Loucy (cell line): ENCODE measurements around the gene KREMEN1.

Source experiments
- H2AFZ ChIP-seq: fragments of 200-600 bp; sonication (generic); 2 replicates; pipeline ENCODE4 v1.6.0; 2016; ENCODE audit warnings: antibody characterized with exemption, mild to moderate bottlenecking, low read length, moderate library complexity
- H3F3A ChIP-seq: fragments of 200-600 bp; 2 replicates; pipeline ENCODE4 v1.6.0; 2016; ENCODE audit warnings: antibody characterized with exemption, low read depth, mild to moderate bottlenecking
- H3K27me3 ChIP-seq: fragments of 200-600 bp; sonication (generic); 2 replicates; pipeline ENCODE4 v1.6.1; 2014; ENCODE audit warnings: low read length, mild to moderate bottlenecking; ENCODE audit not compliant: insufficient read depth, poor library complexity, severe bottlenecking
- H3K36me3 ChIP-seq: fragments of 200-600 bp; sonication (generic); 2 replicates; pipeline ENCODE4 v1.6.1; 2016; ENCODE audit warnings: low read length; ENCODE audit not compliant: insufficient read depth
- H3K4me1 ChIP-seq: fragments of 200-600 bp; sonication (generic); 2 replicates; pipeline ENCODE4 v1.5.1; 2014; ENCODE audit warnings: low read length, mild to moderate bottlenecking; ENCODE audit not compliant: insufficient read depth, poor library complexity, severe bottlenecking
- H3K4me2 ChIP-seq: fragments of 200-600 bp; sonication (generic); 2 replicates; pipeline ENCODE4 v1.6.0; 2014; ENCODE audit warnings: antibody characterized with exemption, low read length, low read depth, mild to moderate bottlenecking; ENCODE audit not compliant: poor library complexity, severe bottlenecking
- H3K4me3 ChIP-seq: fragments of 200-600 bp; sonication (generic); 2 replicates; pipeline ENCODE4 v1.5.1; 2014; ENCODE audit warnings: low read length, mild to moderate bottlenecking, mixed read lengths; ENCODE audit not compliant: poor library complexity, severe bottlenecking
- H3K79me2 ChIP-seq: fragments of 200-600 bp; sonication (generic); 2 replicates; pipeline ENCODE4 v1.6.1; 2014; ENCODE audit warnings: low read length; ENCODE audit not compliant: insufficient read depth
- H3K9ac ChIP-seq: fragments of 200-600 bp; sonication (generic); 2 replicates; pipeline ENCODE4 v1.6.0; 2014; ENCODE audit warnings: mild to moderate bottlenecking, low read depth, low read length, moderate library complexity; ENCODE audit not compliant: poor library complexity, severe bottlenecking
- H3K9me2 ChIP-seq: fragments of 200-600 bp; sonication (generic); replicated peaks from 2 replicates; pipeline ENCODE4 v1.6.1; 2016; ENCODE audit warnings: low read depth, low read length, mixed read lengths
- H3K9me3 ChIP-seq: fragments of 200-600 bp; sonication (generic); 2 replicates; pipeline ENCODE4 v1.6.1; 2014; ENCODE audit warnings: mild to moderate bottlenecking, antibody characterized with exemption, low read length, low read depth; ENCODE audit not compliant: insufficient read depth
- H4K20me1 ChIP-seq: fragments of 200-600 bp; sonication (generic); 2 replicates; pipeline ENCODE4 v1.6.0; 2014; ENCODE audit warnings: antibody characterized with exemption, low read length, mild to moderate bottlenecking; ENCODE audit not compliant: insufficient read depth, poor library complexity, severe bottlenecking
- EZH2phosphoT487 ChIP-seq: fragments of 200-600 bp; IDR thresholded peaks from 2 replicates; pipeline ENCODE4 v1.6.1; 2018; ENCODE audit warnings: antibody characterized with exemption, mild to moderate bottlenecking, moderate library complexity, borderline replicate concordance
- TF ChIP-seq, protein P1 (sequence below): fragments of 200-600 bp; sonication (generic); conservative IDR thresholded peaks from 2 replicates; pipeline ENCODE4 v1.5.1; 2014; ENCODE audit warnings: mild to moderate bottlenecking, antibody characterized with exemption, low read length

KREMEN1 gene

GRCh38 chr22:29190918-29191317 lies 118.1 kb downstream of the KREMEN1 start:
- Histone ChIP-seq H3K4me2 (no peak overlapping the region), H3F3A (peaks cover 2% of the 10 kb centered on the region; the same call in 1 of the 2 replicates), H3K36me3 (no peaks in the 10 kb centered on the region), H3K79me2 (peaks cover 2% of the 10 kb centered on the region; the same call in 1 of the 2 replicates), H3K4me3 (no peak overlapping the region), H2AFZ (no peak overlapping the region), H3K9me2 (no peaks in the 10 kb centered on the region), H3K9ac (no peak overlapping the region), H4K20me1 (no peaks in the 10 kb centered on the region), H3K4me1 (peaks cover 19% of the 10 kb centered on the region), H3K27me3 (no peaks in the 10 kb centered on the region), H3K9me3 (0 out of 2 replicates have a peak, but pooled peaks cover 3% of the 10 kb centered on the region)
- TF ChIP-seq, protein P1, sequence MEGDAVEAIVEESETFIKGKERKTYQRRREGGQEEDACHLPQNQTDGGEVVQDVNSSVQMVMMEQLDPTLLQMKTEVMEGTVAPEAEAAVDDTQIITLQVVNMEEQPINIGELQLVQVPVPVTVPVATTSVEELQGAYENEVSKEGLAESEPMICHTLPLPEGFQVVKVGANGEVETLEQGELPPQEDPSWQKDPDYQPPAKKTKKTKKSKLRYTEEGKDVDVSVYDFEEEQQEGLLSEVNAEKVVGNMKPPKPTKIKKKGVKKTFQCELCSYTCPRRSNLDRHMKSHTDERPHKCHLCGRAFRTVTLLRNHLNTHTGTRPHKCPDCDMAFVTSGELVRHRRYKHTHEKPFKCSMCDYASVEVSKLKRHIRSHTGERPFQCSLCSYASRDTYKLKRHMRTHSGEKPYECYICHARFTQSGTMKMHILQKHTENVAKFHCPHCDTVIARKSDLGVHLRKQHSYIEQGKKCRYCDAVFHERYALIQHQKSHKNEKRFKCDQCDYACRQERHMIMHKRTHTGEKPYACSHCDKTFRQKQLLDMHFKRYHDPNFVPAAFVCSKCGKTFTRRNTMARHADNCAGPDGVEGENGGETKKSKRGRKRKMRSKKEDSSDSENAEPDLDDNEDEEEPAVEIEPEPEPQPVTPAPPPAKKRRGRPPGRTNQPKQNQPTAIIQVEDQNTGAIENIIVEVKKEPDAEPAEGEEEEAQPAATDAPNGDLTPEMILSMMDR: no peak
- no peak for TF ChIP-seq EZH2phosphoT487

GRCh38 chr22:29193021-29193420 lies 120.2 kb downstream of the KREMEN1 start:
- Histone ChIP-seq H3K79me2 (peaks cover 10% of the 10 kb centered on the region; the same call in 1 of the 2 replicates), H3K9ac (no peak overlapping the region), H3F3A (peaks cover 6% of the 10 kb centered on the region), H3K27me3 (no peaks in the 10 kb centered on the region), H3K9me2 (no peaks in the 10 kb centered on the region), H3K36me3 (no peaks in the 10 kb centered on the region), H3K9me3 (0 out of 2 replicates have a peak, but pooled peaks cover 3% of the 10 kb centered on the region), H3K4me3 (no peak overlapping the region), H4K20me1 (no peaks in the 10 kb centered on the region), H3K4me1 (peaks cover 37% of the 10 kb centered on the region), H3K4me2 (no peak overlapping the region), H2AFZ (no peak overlapping the region)
- TF ChIP-seq EZH2phosphoT487: no peak
- TF ChIP-seq, protein P1: no peak

- Histone ChIP-seq H3K4me3 (no peak overlapping the region), H3K9ac (no peak overlapping the region)
Measured at GRCh38 chr22:29194184-29194583, 121.3 kb downstream of the KREMEN1 start.

More at GRCh38 chr22:29194184-29194583, 121.3 kb downstream of the KREMEN1 start:
- Histone ChIP-seq H3K36me3 (no peaks in the 10 kb centered on the region), H3F3A (peaks cover 6% of the 10 kb centered on the region), H3K4me2 (peak overlapping the region; percentile 76), H3K9me2 (no peaks in the 10 kb centered on the region), H2AFZ (no peak overlapping the region), H3K9me3 (0 out of 2 replicates have a peak, but pooled peaks cover 3% of the 10 kb centered on the region), H3K27me3 (no peaks in the 10 kb centered on the region), H3K4me1 (peaks cover 40% of the 10 kb centered on the region), H3K79me2 (peaks cover 15% of the 10 kb centered on the region; the same call in 1 of the 2 replicates), H4K20me1 (no peaks in the 10 kb centered on the region)
- TF ChIP-seq EZH2phosphoT487: no peak
- TF ChIP-seq, protein P1: peak; percentile 36
